HepG2 (cell line): ENCODE data around the gene RPA1. TPM values are rescaled to one million over a fixed set of nuclear protein-coding genes. Genes with fewer than 3 reads are reported as not detected.

ENCODE experiments used
- CBX2 ChIP-seq, 2 experiments: fragments of 200-600 bp in 1 of 2; sonication (generic); formaldehyde crosslinking in 1 of 2; IDR thresholded peaks; 2 replicates each; pipeline versions ENCODE4 v1.7.0 to v1.8.1; 2018 to 2022; ENCODE audit warnings: low read depth in 2 of 2, low read length in 1 of 2, mild to moderate bottlenecking in 1 of 2, missing genetic modification reagents in 1 of 2
- GTF2F1 ChIP-seq: fragments of 150-350 bp; IDR thresholded peaks from 2 replicates; pipeline ENCODE4 v1.6.1; 2014; ENCODE audit warnings: low read length
- KMT2B ChIP-seq: IDR thresholded peaks from 2 replicates; pipeline ENCODE4 v1.6.1; 2016; ENCODE audit warnings: missing genetic modification reagents, missing compliant biosample characterization
- MAFK ChIP-seq, 2 experiments: IDR thresholded peaks in 1 of 2; conservative IDR thresholded peaks in 1 of 2; 2 replicates each; pipeline ENCODE4 v1.6.1; 2011; ENCODE audit warnings: improper control_type of control experiment in 2 of 2, low read length in 2 of 2
- RAD51 ChIP-seq: fragments of 450-650 bp; IDR thresholded peaks from 2 replicates; pipeline ENCODE4 v1.6.1; 2016; ENCODE audit warnings: borderline replicate concordance
- RFXAP ChIP-seq: sonication (generic); formaldehyde crosslinking; IDR thresholded peaks from 2 replicates; pipeline ENCODE4 v1.4.0; 2020; ENCODE audit warnings: missing genetic modification reagents, borderline replicate concordance
- RXRA ChIP-seq: sonication (generic); formaldehyde crosslinking; IDR thresholded peaks from 2 replicates; pipeline ENCODE4 v1.5.1; 2020; ENCODE audit warnings: missing genetic modification reagents
- ZFP36 ChIP-seq: fragments of 150-350 bp; IDR thresholded peaks from 2 replicates; pipeline ENCODE4 v1.6.1; 2018; ENCODE audit warnings: borderline replicate concordance, low read length, low read depth; ENCODE audit not compliant: partially characterized antibody
- ZIK1 ChIP-seq: sonication (generic); formaldehyde crosslinking; IDR thresholded peaks from 2 replicates; pipeline ENCODE4 v1.5.0; 2020; ENCODE audit warnings: mild to moderate bottlenecking, low read depth, missing genetic modification reagents, borderline replicate concordance
- ZNF138 ChIP-seq: sonication (generic); formaldehyde crosslinking; IDR thresholded peaks from 2 replicates; pipeline ENCODE4 v1.5.0; 2020; ENCODE audit warnings: mild to moderate bottlenecking, low read depth, missing genetic modification reagents
- ZNF546 ChIP-seq: sonication (generic); formaldehyde crosslinking; conservative IDR thresholded peaks from 2 replicates; pipeline ENCODE4 v1.8.1; 2023; ENCODE audit warnings: mild to moderate bottlenecking, missing genetic modification reagents
- polyA plus RNA-seq, 8 experiments: library from polyadenylated mRNA; depleted of rRNA in 3 of 8; stranded (reverse) in 7 of 8; unstranded in 1 of 8; fragments of >200 nt; fragmentation: Illumina TruSeq in 4 of 8; extraction: Trizol in 4 of 8; gene quantifications; 2 replicates each; pipeline versions ENCODE4 v1.2.1 to v1.2.3, GENCODE V29; 2011 to 2016; ENCODE audit warnings: low read depth in 4 of 8, missing spikeins in 1 of 8, mixed read lengths in 1 of 8; ENCODE audit not compliant: insufficient read depth in 1 of 8
- total RNA-seq, 5 experiments: library from RNA; depleted of rRNA; stranded (reverse); fragments of >200 nt; fragmentation: Illumina TruSeq; extraction: Trizol; gene quantifications; 2 replicates each; pipeline ENCODE4 v1.2.3, GENCODE V29; 2016; ENCODE audit warnings: low read depth in 1 of 5
- TF ChIP-seq, protein P1 (sequence below): sonication (generic); formaldehyde crosslinking; IDR thresholded peaks from 2 replicates; pipeline ENCODE4 v1.5.1; 2020; ENCODE audit warnings: mild to moderate bottlenecking, missing genetic modification reagents, borderline replicate concordance
- TF ChIP-seq, protein P2 (sequence below): IDR thresholded peaks from 2 replicates; pipeline ENCODE4 v1.6.1; 2012; ENCODE audit warnings: inconsistent platforms
- TF ChIP-seq, protein P3 (sequence below): sonication (generic); formaldehyde crosslinking; IDR thresholded peaks from 2 replicates; pipeline ENCODE4 v1.8.0; 2022; ENCODE audit warnings: missing genetic modification reagents, mild to moderate bottlenecking, inconsistent platforms, borderline replicate concordance
- TF ChIP-seq, protein P4 (sequence below): sonication (generic); formaldehyde crosslinking; IDR thresholded peaks from 2 replicates; pipeline ENCODE4 v1.9.0; 2021; ENCODE audit warnings: missing genetic modification reagents, borderline replicate concordance
- TF ChIP-seq, protein P5 (sequence below): sonication (generic); formaldehyde crosslinking; IDR thresholded peaks from 2 replicates; pipeline ENCODE4 v1.5.0; 2020; ENCODE audit warnings: missing genetic modification reagents, mild to moderate bottlenecking, borderline replicate concordance
- TF ChIP-seq, protein P6 (sequence below): fragments of 450-650 bp; IDR thresholded peaks from 2 replicates; pipeline ENCODE4 v1.6.1; 2017

Gene RPA1
- total and polyA plus RNA-seq, 2 of the 13 experiments (the other 11 are each of a cell fraction or from before 2014, with no cell fraction given) = 13.9 to 37.6 TPM

DNA sequence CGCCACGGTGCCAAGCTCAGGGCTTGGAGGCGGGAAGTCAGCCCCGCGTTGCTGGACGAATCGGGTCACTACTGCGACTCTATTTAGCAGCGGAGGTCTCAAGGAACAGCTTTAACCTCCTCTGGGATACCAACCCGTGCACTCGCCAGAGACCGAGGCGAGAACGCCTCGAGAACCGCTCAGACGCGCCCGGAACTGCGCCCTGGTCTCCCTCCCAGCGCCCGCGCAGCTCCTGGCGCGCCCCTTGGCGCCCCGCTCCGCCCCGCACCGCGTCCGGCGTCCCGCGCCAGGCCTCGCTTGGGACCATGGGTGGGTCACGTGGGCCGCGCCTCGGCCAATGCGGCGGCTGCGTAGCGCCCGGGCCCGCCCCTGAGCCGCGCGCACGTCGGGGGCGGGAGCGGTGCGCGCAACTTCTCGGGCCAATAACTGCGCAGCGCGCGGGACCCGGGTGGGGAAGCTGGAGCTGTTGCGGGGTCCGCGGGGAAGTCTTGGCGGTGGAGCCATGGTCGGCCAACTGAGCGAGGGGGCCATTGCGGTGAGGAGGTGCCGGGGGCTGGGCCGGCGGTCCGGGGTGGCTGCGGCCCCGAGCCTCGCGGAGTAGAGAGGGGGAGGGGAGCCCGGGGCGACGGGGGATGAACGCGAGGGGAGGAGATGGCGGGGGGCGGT lies at the start of gene RPA1, which contains the start of gene SMYD4 (continued):
- TF ChIP-seq ZNF546 = no peak; the same call in 1 of the 2 replicates
- no peak for TF ChIP-seq MAFK (conservative IDR thresholded peaks at IDR 0.05 in 1 of 2, IDR thresholded peaks at IDR 0.05 in 1 of 2; ENCODE audit: low read length in 2 of 2)
- TF ChIP-seq, protein P1, sequence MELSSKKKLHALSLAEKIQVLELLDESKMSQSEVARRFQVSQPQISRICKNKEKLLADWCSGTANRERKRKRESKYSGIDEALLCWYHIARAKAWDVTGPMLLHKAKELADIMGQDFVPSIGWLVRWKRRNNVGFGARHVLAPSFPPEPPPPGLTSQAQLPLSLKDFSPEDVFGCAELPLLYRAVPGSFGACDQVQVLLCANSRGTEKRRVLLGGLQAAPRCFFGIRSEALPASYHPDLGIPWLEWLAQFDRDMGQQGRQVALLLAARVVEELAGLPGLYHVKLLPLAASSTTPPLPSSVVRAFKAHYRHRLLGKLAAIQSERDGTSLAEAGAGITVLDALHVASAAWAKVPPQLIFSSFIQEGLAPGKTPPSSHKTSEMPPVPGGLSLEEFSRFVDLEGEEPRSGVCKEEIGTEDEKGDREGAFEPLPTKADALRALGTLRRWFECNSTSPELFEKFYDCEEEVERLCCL = no peak
- TF ChIP-seq GTF2F1 = no peak
- TF ChIP-seq RAD51 = no peak
- no peak for TF ChIP-seq ZIK1 (CRISPR knock-in tag)
- TF ChIP-seq ZFP36 = no peak
- no peak for TF ChIP-seq RXRA (CRISPR knock-in tag)
- peak; percentile 26; the same call in 1 of the 2 replicates for TF ChIP-seq RFXAP (CRISPR knock-in tag)
- peak; percentile 65 for TF ChIP-seq KMT2B (CRISPR knock-in tag)
- TF ChIP-seq, protein P2, sequence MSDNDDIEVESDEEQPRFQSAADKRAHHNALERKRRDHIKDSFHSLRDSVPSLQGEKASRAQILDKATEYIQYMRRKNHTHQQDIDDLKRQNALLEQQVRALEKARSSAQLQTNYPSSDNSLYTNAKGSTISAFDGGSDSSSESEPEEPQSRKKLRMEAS = peak; percentile 81
- TF ChIP-seq ZNF138 (CRISPR knock-in tag) = no peak
- TF ChIP-seq, protein P3, sequence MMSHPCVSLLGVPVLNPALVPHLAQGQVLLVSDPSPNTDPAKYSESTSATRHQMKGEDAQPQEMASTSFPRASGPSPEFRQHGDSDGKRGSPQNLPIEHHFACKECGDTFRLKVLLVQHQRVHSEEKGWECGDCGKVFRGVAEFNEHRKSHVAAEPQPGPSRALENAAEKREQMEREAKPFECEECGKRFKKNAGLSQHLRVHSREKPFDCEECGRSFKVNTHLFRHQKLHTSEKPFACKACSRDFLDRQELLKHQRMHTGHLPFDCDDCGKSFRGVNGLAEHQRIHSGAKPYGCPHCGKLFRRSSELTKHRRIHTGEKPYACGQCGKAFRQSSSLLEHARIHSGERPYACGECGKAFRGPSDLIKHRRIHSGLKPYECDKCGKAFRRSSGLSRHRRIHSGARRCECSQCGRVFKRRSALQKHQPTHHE (CRISPR knock-in tag) = no peak
- TF ChIP-seq CBX2 (IDR thresholded peaks at IDR 0.05; ENCODE audit: low read depth, low read length) = no peak
- TF ChIP-seq CBX2 (CRISPR knock-in tag; IDR thresholded peaks at IDR 0.05; ENCODE audit: low read depth) = no peak
- TF ChIP-seq, protein P4, sequence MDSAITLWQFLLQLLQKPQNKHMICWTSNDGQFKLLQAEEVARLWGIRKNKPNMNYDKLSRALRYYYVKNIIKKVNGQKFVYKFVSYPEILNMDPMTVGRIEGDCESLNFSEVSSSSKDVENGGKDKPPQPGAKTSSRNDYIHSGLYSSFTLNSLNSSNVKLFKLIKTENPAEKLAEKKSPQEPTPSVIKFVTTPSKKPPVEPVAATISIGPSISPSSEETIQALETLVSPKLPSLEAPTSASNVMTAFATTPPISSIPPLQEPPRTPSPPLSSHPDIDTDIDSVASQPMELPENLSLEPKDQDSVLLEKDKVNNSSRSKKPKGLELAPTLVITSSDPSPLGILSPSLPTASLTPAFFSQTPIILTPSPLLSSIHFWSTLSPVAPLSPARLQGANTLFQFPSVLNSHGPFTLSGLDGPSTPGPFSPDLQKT (CRISPR knock-in tag) = no peak
- TF ChIP-seq, protein P5, sequence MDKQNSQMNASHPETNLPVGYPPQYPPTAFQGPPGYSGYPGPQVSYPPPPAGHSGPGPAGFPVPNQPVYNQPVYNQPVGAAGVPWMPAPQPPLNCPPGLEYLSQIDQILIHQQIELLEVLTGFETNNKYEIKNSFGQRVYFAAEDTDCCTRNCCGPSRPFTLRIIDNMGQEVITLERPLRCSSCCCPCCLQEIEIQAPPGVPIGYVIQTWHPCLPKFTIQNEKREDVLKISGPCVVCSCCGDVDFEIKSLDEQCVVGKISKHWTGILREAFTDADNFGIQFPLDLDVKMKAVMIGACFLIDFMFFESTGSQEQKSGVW = no peak
- TF ChIP-seq, protein P6, sequence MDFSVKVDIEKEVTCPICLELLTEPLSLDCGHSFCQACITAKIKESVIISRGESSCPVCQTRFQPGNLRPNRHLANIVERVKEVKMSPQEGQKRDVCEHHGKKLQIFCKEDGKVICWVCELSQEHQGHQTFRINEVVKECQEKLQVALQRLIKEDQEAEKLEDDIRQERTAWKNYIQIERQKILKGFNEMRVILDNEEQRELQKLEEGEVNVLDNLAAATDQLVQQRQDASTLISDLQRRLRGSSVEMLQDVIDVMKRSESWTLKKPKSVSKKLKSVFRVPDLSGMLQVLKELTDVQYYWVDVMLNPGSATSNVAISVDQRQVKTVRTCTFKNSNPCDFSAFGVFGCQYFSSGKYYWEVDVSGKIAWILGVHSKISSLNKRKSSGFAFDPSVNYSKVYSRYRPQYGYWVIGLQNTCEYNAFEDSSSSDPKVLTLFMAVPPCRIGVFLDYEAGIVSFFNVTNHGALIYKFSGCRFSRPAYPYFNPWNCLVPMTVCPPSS = no peak
